Hematopoietic multipotent progenitor cell (in vitro differentiated cells): ENCODE data around the gene FNDC3B. TPM values are rescaled to one million over a fixed set of nuclear protein-coding genes. Genes with fewer than 3 reads are reported as not detected.
A peak's percentile ranks its signal among the peaks of the same experiment; 100 is the strongest.

ENCODE experiments used
- DNase-seq, 3 donors: peaks; one replicate each; pipeline ENCODE4 v3.0.0-alpha.2; 2011 to 2015; ENCODE audit warnings: low read depth in 2 of 3, low spot score in 2 of 3
- small RNA-seq: library from RNA; depleted of rRNA; stranded (forward); fragments of <200 nt; gene quantifications from one replicate; pipeline ENCODE3, GENCODE V24; 2012
- total RNA-seq: library from RNA; depleted of rRNA; stranded (reverse); fragments of >200 nt; gene quantifications from one replicate; pipeline ENCODE4 v1.2.3, GENCODE V29; 2012

FNDC3B gene
- total RNA-seq, 1 donor: 28.0 TPM

GRCh38 chr3:172407872-172408271, 368.5 kb downstream of the FNDC3B start:
- DNase-seq: no peak

- no peak for DNase-seq
These were observed 371.5 kb downstream of the FNDC3B start for GRCh38 chr3:172410702-172411477.

- no peak for DNase-seq
These were observed 372.1 kb downstream of the FNDC3B start for GRCh38 chr3:172411478-172411947.

- peak in 1 of 3 donors; percentile 29 for DNase-seq
These were observed 375.9 kb downstream of the FNDC3B start for GRCh38 chr3:172415323-172415722.

- DNase-seq: no peak
These were observed 398.3 kb downstream of the FNDC3B start for GRCh38 chr3:172437713-172438112.

- DNase-seq: no peak
These were observed 398.8 kb downstream of the FNDC3B start for GRCh38 chr3:172438186-172438585.

- no peak for DNase-seq
These were observed 402.2 kb downstream of the FNDC3B start for GRCh38 chr3:172441581-172441980.

- no peak for DNase-seq
These were observed 403.2 kb downstream of the FNDC3B start for GRCh38 chr3:172442606-172443005.

DNA sequence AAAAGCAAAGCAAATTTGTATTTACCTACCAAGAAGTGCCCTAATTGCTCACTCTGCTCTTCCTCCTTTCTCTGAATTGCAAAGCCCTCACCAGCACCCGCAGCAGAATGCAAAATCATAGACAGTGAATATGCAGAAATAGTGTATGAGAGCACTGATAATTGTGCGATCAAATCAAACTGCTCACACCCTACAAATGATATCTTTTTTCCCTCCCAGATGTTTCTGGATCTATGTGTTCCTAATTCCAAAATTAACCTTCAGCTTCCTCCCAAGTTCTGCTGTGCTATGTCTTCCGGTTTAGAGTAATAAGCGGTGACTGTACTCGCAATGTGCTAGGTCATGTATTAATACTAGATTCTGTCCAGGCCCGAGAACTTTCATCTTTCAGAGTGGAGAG, 405.4 kb downstream of the FNDC3B start:
- peak in 1 of 3 donors; percentile 50 for DNase-seq

DNA sequence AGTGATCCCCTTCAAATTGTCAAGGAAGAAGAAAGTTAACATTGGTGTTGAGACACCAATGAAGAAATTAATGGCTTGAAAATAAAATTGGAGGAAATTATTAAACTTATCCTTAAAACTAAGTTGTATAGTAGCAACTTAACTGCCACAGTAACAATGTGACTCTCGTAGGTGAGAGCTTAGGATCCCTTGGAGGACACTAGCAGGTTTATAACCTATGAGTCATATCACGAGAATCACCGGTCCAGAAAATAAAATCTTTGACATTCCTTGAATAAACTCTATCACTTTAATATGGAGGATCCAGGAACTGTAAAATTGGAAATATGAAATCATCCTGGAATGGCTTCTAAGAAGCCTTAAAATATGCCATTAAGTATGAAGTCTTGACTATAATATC, 406.8 kb downstream of the FNDC3B start:
- no peak for DNase-seq

- no peak for DNase-seq
These were observed 408.5 kb downstream of the FNDC3B start, which contains the start of gene GHSR for GRCh38 chr3:172447611-172448579. Gene GHSR, minus strand, starts transcription at chr3:172448456. Its CDS starts 43 bp downstream, at chr3:172448413.

DNA sequence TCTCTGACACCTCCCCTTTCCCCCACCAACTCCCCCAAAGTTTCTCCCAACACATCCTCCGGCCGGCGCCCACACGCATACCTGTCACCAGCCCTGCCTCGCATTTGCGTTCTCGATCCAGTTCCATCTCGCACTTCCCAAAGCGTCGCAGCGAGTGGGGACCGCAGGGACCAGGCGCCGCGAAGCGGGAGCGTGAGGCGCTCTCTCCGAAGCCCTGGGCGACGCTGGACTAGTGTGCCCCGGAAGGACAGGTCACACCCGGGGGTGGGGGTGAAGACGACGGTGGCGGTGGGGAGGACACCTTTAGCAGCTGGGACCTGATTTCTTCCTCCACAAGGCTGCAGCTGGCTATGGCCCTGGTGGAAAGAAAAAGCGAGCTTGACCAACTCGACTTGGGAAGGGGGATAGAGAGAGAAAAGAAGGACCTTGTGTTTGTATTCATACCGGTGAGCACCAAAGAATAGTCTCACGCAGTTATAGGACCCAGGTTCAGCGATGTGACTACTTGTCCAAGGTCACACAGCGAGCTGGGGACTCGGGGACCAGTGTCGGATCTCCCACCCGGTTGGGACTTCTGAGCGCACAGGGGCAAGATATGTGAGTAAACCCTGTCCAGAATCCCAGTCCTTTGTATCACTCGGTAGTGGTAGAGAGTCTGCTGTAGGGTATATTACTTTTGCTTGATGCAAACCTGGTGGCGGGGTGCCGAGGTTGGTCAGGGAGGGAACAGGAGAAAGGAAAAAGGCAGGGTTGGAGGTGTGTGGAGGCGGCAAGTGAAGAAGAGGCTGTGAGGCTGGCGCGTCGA, 409.5 kb downstream of the FNDC3B start:
- no peak for DNase-seq

GRCh38 chr3:172449466-172450149, 410.2 kb downstream of the FNDC3B start:
- peak in 2 of 3 donors; percentile 44 to 67 for DNase-seq

Small RNA genes lying within 50 kb of the gene (small RNA-seq; reads per million reads assigned to genes)
- not detected for gene RN7SL141P

Other genes with a start within 250 kb of the FNDC3B start
- 4.8 TPM for gene PLD1, start 229.1 kb upstream of the FNDC3B start, total RNA-seq
- gene TMEM212, start 196.2 kb upstream of the FNDC3B start, total RNA-seq: not detected